Ectodermal cell (in vitro differentiated cells): ENCODE data around the gene ZNFX1.
"Not testable (repeated sequence)": the region's sequence is repeated elsewhere in the genome, so short reads cannot be mapped to it uniquely, and the experiment has no call there.

ENCODE experiments used
- H3K27ac ChIP-seq: 2 replicates; pipeline ENCODE4 v1.7.0; 2013; ENCODE audit warnings: mild to moderate bottlenecking, low read depth, low read length; ENCODE audit not compliant: insufficient read depth, poor library complexity, severe bottlenecking
- H3K27me3 ChIP-seq: 2 replicates; pipeline ENCODE4 v1.7.0; 2013; ENCODE audit warnings: mild to moderate bottlenecking, low read length; ENCODE audit not compliant: insufficient read depth, control insufficient read depth, poor library complexity, severe bottlenecking
- H3K36me3 ChIP-seq: one replicate; pipeline ENCODE4 v1.7.0; 2013; ENCODE audit warnings: low read length; ENCODE audit not compliant: control insufficient read depth, insufficient read depth
- H3K4me1 ChIP-seq: one replicate; pipeline ENCODE4 v1.7.0; 2013; ENCODE audit warnings: low read length; ENCODE audit not compliant: control insufficient read depth, insufficient read depth
- H3K4me3 ChIP-seq: 2 replicates; pipeline ENCODE4 v1.7.0; 2013; ENCODE audit warnings: low read depth, low read length, control low read depth; ENCODE audit not compliant: insufficient read depth
- H3K9me3 ChIP-seq: 2 replicates; pipeline ENCODE4 v1.7.0; 2013; ENCODE audit warnings: mild to moderate bottlenecking, low read length, moderate library complexity; ENCODE audit not compliant: control insufficient read depth
- WGBS, 2 experiments: methylation state at CpG; one replicate each; pipeline ENCODE4 v1.1.7; 2013; ENCODE audit warnings: missing lambda C conversion rate in 2 of 2; 5-methylcytosine and 5-hydroxymethylcytosine counted together

ZNFX1 gene

GRCh38 chr20:49215232-49215631, 62.6 kb downstream of the ZNFX1 start:
- Histone ChIP-seq H3K4me3 (no peak overlapping the region), H3K27me3 (no peaks in the 10 kb centered on the region), H3K4me1 (no peaks in the 10 kb centered on the region), H3K9me3 (no peaks in the 10 kb centered on the region), H3K36me3 (no peaks in the 10 kb centered on the region), H3K27ac (no peak overlapping the region)
- WGBS, 2 experiments, result 91 to 95% methylated on average over 2 to 3 of the region's 3 CpGs

DNA sequence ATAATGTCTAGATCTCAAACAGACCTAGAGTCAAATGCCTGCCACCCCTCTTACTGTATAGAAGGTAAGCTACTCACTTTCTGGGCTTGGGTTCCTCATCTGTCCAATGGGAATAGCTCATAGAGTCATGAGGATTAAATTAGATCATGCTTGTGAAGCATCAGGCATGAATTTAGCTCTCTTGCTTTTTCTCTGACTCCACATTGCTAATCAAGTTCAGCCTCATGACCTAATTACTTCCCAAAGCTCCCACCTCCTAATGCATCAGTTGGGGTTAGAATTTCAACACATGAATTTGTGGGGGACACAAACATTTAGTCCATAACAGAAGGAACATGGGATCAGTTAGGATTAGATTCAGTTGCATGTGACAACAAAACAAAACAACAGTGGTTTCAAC, 63.3 kb downstream of the ZNFX1 start:
- Histone ChIP-seq H3K27me3 (no peaks in the 10 kb centered on the region), H3K27ac (no peak overlapping the region), H3K4me1 (no peaks in the 10 kb centered on the region), H3K36me3 (no peaks in the 10 kb centered on the region), H3K4me3 (no peak overlapping the region), H3K9me3 (no peaks in the 10 kb centered on the region)

- no peak overlapping the region for H3K27ac ChIP-seq
- H3K4me1 ChIP-seq, result no peaks in the 10 kb centered on the region
- H3K9me3 ChIP-seq, result no peaks in the 10 kb centered on the region
- no peak overlapping the region for H3K4me3 ChIP-seq
- WGBS, 2 experiments, result 92 to 96% methylated on average over 1 of the region's 1 CpG
- no peaks in the 10 kb centered on the region for H3K27me3 ChIP-seq
- no peaks in the 10 kb centered on the region for H3K36me3 ChIP-seq
Measured at GRCh38 chr20:49210757-49211110, 67.1 kb downstream of the ZNFX1 start.

GRCh38 chr20:49210101-49210756, 67.6 kb downstream of the ZNFX1 start:
- Histone ChIP-seq H3K27ac (no peak overlapping the region), H3K9me3 (no peaks in the 10 kb centered on the region), H3K4me3 (no peak overlapping the region), H3K4me1 (no peaks in the 10 kb centered on the region), H3K36me3 (no peaks in the 10 kb centered on the region), H3K27me3 (no peaks in the 10 kb centered on the region)
- WGBS, 2 experiments, result 72 to 100% methylated on average over 1 of the region's 1 CpG

GRCh38 chr20:49207076-49207475, 70.8 kb downstream of the ZNFX1 start:
- Histone ChIP-seq H3K27ac (no peak overlapping the region), H3K4me3 (no peak overlapping the region), H3K9me3 (no peaks in the 10 kb centered on the region), H3K36me3 (no peaks in the 10 kb centered on the region), H3K4me1 (no peaks in the 10 kb centered on the region), H3K27me3 (no peaks in the 10 kb centered on the region)
- 88 to 96% methylated on average over 6 of the region's 6 CpGs for WGBS, 2 experiments

DNA sequence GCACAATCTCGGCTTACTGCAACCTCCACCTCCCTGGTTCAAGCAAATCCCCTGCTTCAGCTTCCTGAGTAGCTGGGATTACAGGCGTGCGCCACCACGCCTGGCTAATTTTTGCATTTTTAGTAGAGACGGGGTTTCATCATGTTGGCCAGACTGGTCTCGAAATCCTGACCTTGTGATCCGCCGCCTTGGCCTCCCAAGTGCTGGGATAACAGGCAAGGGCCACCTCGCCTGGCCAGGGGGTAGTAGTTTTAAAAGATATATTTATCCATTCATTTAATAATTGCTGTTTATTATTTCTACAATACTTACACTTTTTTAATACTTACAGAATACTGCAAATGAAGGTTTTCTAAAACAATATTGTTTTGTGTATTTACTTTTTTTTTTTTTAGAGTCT, 74.1 kb downstream of the ZNFX1 start:
- Histone ChIP-seq H3K4me1 (no peaks in the 10 kb centered on the region), H3K36me3 (no peaks in the 10 kb centered on the region), H3K9me3 (no peaks in the 10 kb centered on the region), H3K27me3 (no peaks in the 10 kb centered on the region), H3K27ac (no peak overlapping the region), H3K4me3 (no peak overlapping the region)
- 92 to 93% methylated on average over 8 of the region's 9 CpGs for WGBS, 2 experiments

DNA sequence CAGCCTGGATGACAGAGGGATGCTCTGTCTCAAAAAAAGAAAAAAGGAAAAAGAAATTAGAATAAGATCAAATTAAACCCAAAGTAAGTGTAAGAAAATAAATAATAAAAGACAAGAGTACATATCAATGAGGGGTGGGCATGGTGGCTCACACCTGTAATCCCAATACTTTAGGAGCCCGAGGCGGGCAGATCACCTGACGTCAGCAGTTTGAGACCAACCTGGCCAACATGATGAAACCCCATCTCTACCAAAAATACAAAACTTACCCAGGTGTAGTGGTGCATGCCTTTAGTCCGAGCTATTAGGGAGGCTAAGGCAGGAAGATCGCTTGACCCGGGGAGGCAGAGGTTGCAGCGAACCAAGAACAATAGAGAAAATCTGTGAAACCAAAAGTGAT, 74.8 kb downstream of the ZNFX1 start:
- no peaks in the 10 kb centered on the region for H3K27me3 ChIP-seq
- 90 to 91% methylated on average over 7 of the region's 7 CpGs for WGBS, 2 experiments
- no peak overlapping the region for H3K27ac ChIP-seq
- H3K4me3 ChIP-seq, result no peak overlapping the region
- H3K9me3 ChIP-seq, result no peaks in the 10 kb centered on the region
- no peaks in the 10 kb centered on the region for H3K36me3 ChIP-seq
- no peaks in the 10 kb centered on the region for H3K4me1 ChIP-seq

DNA sequence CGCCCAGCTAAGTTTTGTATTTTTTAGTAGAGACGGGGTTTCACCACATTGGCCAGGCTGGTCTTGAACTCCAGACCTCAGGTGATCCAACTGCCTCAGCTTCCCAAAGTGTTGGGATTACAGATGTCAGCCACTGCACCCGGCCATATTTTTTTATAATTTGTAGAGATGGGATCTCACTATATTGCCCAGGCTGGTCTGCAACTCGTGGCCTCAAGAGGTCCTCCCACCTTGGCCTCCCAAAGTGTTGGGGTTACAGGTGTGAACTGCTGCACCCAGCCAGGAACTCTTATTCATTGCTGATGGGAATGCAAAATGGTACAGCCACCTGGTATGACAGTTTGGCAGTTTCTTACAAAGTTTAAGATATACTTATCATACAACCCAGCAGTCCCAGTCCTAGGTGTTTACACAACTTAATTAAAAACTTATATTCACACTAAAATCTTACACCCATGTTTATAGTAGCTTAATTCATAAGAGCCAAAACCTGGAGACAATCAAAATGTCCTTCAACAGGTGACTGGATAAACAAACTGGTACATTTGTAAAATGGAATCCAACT, 78.0 kb downstream of the ZNFX1 start:
- H3K36me3 ChIP-seq, result no peaks in the 10 kb centered on the region
- no peak overlapping the region for H3K4me3 ChIP-seq
- H3K27ac ChIP-seq, result no peak overlapping the region
- no peaks in the 10 kb centered on the region for H3K4me1 ChIP-seq
- 91 to 92% methylated on average over 4 of the region's 4 CpGs for WGBS, 2 experiments
- no peaks in the 10 kb centered on the region for H3K9me3 ChIP-seq
- H3K27me3 ChIP-seq, result no peaks in the 10 kb centered on the region

- not testable (repeated sequence) for H3K4me3 ChIP-seq, H3K4me1 ChIP-seq, H3K9me3 ChIP-seq, H3K27ac ChIP-seq, H3K27me3 ChIP-seq, H3K36me3 ChIP-seq
- WGBS, 2 experiments, result 83 to 85% methylated on average over 11 of the region's 11 CpGs
Measured at GRCh38 chr20:49192944-49193518, 84.8 kb downstream of the ZNFX1 start.
